Osteocyte (in vitro differentiated cells): ENCODE measurements around the gene FBXO10. TPM values are rescaled to one million over a fixed set of nuclear protein-coding genes. Genes with fewer than 3 reads are reported as not detected.

Source experiments
- DNase-seq: peaks from one replicate; pipeline ENCODE4 v3.0.0; 2021; ENCODE audit warnings: mixed read lengths; ENCODE audit not compliant: unreplicated experiment; ENCODE audit errors: extremely low spot score
- H3K27ac Mint-ChIP-seq: one replicate; pipeline ENCODE4 v1.8.0; 2021; ENCODE audit warnings: mild to moderate bottlenecking, mixed read lengths; ENCODE audit not compliant: unreplicated experiment
- H3K27me3 Mint-ChIP-seq: one replicate; pipeline ENCODE4 v1.8.0; 2021; ENCODE audit warnings: mixed read lengths; ENCODE audit not compliant: unreplicated experiment
- H3K36me3 Mint-ChIP-seq: one replicate; pipeline ENCODE4 v1.8.0; 2021; ENCODE audit warnings: mixed read lengths; ENCODE audit not compliant: unreplicated experiment
- H3K4me1 Mint-ChIP-seq: one replicate; pipeline ENCODE4 v1.8.0; 2021; ENCODE audit warnings: mixed read lengths; ENCODE audit not compliant: unreplicated experiment
- H3K4me3 Mint-ChIP-seq: one replicate; pipeline ENCODE4 v1.8.0; 2021; ENCODE audit warnings: mild to moderate bottlenecking, moderate library complexity, mixed read lengths; ENCODE audit not compliant: unreplicated experiment
- H3K9me3 Mint-ChIP-seq: one replicate; pipeline ENCODE4 v1.8.0; 2021; ENCODE audit warnings: mixed read lengths; ENCODE audit not compliant: unreplicated experiment
- CTCF ChIP-seq: fragments of 200-600 bp; sonication (generic); IDR thresholded peaks from 2 replicates; pipeline ENCODE4 v1.5.0; 2021; ENCODE audit warnings: antibody characterized with exemption, mild to moderate bottlenecking, moderate library complexity
- total RNA-seq: library from RNA; stranded (reverse); gene quantifications from 2 replicates; pipeline ENCODE4 v1.2.1, GENCODE V29; 2021

The FBXO10 gene
- total RNA-seq, 1 donor from 2014 or later, result 21.0 TPM

- Mint-ChIP-seq H3K4me3 (no peak overlapping the region), H3K27ac (no peak overlapping the region), H3K27me3 (peaks cover 39% of the 10 kb centered on the region), H3K36me3 (no peaks in the 10 kb centered on the region), H3K4me1 (no peaks in the 10 kb centered on the region), H3K9me3 (no peaks in the 10 kb centered on the region)
- no peak for DNase-seq
- TF ChIP-seq CTCF, result no peak
These were observed 42.6 kb upstream of the FBXO10 start for GRCh38 chr9:37618817-37619216.

GRCh38 chr9:37617832-37618231, 41.7 kb upstream of the FBXO10 start:
- no peaks in the 10 kb centered on the region for H3K36me3 Mint-ChIP-seq
- no peaks in the 10 kb centered on the region for H3K4me1 Mint-ChIP-seq
- no peak overlapping the region for H3K4me3 Mint-ChIP-seq
- TF ChIP-seq CTCF, result no peak
- no peaks in the 10 kb centered on the region for H3K9me3 Mint-ChIP-seq
- H3K27me3 Mint-ChIP-seq, result peaks cover 39% of the 10 kb centered on the region
- H3K27ac Mint-ChIP-seq, result no peak overlapping the region
- no peak for DNase-seq

DNA sequence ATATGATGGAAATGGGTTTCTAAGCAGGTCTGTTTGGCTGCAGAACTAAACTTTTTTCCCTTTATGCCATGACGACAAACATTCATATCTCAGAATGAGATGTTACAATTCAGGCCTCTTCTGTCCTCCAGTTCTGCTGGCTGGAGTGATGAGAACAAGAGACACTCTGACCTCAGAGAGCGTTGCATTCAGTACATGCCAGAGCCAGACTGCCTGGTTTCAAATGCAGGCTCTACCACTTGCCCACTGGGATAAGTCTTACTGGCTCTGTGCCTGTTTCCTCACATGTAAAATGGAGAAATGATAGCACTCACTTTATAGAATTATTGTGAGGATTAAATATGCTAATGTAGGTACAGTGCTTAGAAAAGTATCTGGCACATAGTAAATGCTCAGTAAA, 41.0 kb upstream of the FBXO10 start:
- Mint-ChIP-seq H3K4me1 (no peaks in the 10 kb centered on the region), H3K27ac (no peak overlapping the region), H3K9me3 (no peaks in the 10 kb centered on the region)

GRCh38 chr9:37611961-37612360, 35.8 kb upstream of the FBXO10 start:
- TF ChIP-seq CTCF, result no peak
- no peak overlapping the region for H3K4me3 Mint-ChIP-seq
- H3K27ac Mint-ChIP-seq, result no peak overlapping the region
- H3K9me3 Mint-ChIP-seq, result no peaks in the 10 kb centered on the region
- no peak for DNase-seq
- H3K36me3 Mint-ChIP-seq, result no peaks in the 10 kb centered on the region
- peaks cover 54% of the 10 kb centered on the region for H3K27me3 Mint-ChIP-seq
- no peaks in the 10 kb centered on the region for H3K4me1 Mint-ChIP-seq

More for the DNA sequence above, 41.0 kb upstream of the FBXO10 start:
- H3K36me3 Mint-ChIP-seq, result no peaks in the 10 kb centered on the region
- TF ChIP-seq CTCF, result no peak
- peaks cover 37% of the 10 kb centered on the region for H3K27me3 Mint-ChIP-seq
- H3K4me3 Mint-ChIP-seq, result no peak overlapping the region
- no peak for DNase-seq

DNA sequence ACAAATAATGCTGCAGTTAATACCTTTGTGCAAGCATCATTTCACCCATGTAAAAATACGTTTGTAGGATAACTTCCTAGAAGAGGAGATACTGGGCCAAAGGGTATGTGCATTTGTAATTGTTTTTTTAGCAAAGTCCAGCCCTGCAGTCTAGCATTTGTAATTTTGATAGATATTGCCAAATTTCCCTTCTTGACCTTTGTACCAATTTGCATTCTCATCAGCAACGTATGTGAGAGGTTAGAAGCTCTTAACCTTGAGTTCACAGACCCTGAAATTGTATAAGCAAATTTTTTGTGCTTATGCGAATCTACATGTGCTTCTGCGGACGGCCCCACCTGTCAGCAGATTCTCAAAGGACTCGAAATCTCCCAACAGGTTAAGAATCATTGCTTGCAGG, 34.8 kb upstream of the FBXO10 start:
- no peaks in the 10 kb centered on the region for H3K9me3 Mint-ChIP-seq
- H3K27me3 Mint-ChIP-seq, result peaks cover 61% of the 10 kb centered on the region
- H3K4me1 Mint-ChIP-seq, result no peaks in the 10 kb centered on the region
- TF ChIP-seq CTCF, result no peak
- H3K4me3 Mint-ChIP-seq, result no peak overlapping the region
- H3K36me3 Mint-ChIP-seq, result no peaks in the 10 kb centered on the region
- H3K27ac Mint-ChIP-seq, result no peak overlapping the region
- DNase-seq, result no peak
